ENCODE measurements around the gene LDLRAP1. TPM values are rescaled to one million over a fixed set of nuclear protein-coding genes. Genes with fewer than 3 reads are reported as not detected.
A peak's percentile ranks its signal among the peaks of the same experiment; 100 is the strongest.

LDLRAP1 gene
- total RNA-seq, 2 donors from 2014 or later, result 13.9 to 14.5 TPM

GRCh38 chr1:25568090-25568833, 24.9 kb downstream of the LDLRAP1 start:
- peak; percentile 55 for TF ChIP-seq CTCF (conservative IDR thresholded peaks at IDR 0.05)
- peaks cover 15% of the 10 kb centered on the region for H3K4me1 Mint-ChIP-seq

GRCh38 chr1:25568834-25569596, 25.6 kb downstream of the LDLRAP1 start:
- H3K4me1 ChIP-seq (ENCODE audit: control insufficient read depth, insufficient read depth, low read length), result no peaks in the 10 kb centered on the region
- Mint-ChIP-seq H3K27me3 (ENCODE audit: insufficient read depth) (peaks cover 3% of the 10 kb centered on the region), H3K27ac (peak overlapping the region; percentile 83), H3K9me3 (no peaks in the 10 kb centered on the region), H3K36me3 (ENCODE audit: low read depth) (no peaks in the 10 kb centered on the region), H3K4me3 (no peak overlapping the region), H3K4me1 (peaks cover 15% of the 10 kb centered on the region)
- no peak overlapping the region for H3K4me3 ChIP-seq (ENCODE audit: low read length)
- no peaks in the 10 kb centered on the region for H3K36me3 ChIP-seq (ENCODE audit: control insufficient read depth, insufficient read depth, low read length)
- WGBS, 2 experiments (ENCODE audit: insufficient coverage in 1 of 2, insufficient read length in 1 of 2), result 82 to 88% methylated on average over 17 to 21 of the region's 21 CpGs
- no peak overlapping the region for H3K9ac ChIP-seq (ENCODE audit: extremely low read depth, low read length, poor library complexity, severe bottlenecking)
- H3K27ac ChIP-seq (ENCODE audit: low read depth, low read length), result peak overlapping the region; percentile 83
- no peak for TF ChIP-seq CTCF (conservative IDR thresholded peaks at IDR 0.05)
- no peaks in the 10 kb centered on the region for H3K9me3 ChIP-seq (ENCODE audit: control insufficient read depth, low read length)
- no peaks in the 10 kb centered on the region for H3K27me3 ChIP-seq (ENCODE audit: control insufficient read depth, insufficient read depth, low read length, poor library complexity, severe bottlenecking)
- DNase-seq, result no peak

More at GRCh38 chr1:25568090-25568833, 24.9 kb downstream of the LDLRAP1 start:
- no peaks in the 10 kb centered on the region for H3K27me3 ChIP-seq (ENCODE audit: control insufficient read depth, insufficient read depth, low read length, poor library complexity, severe bottlenecking)
- no peak overlapping the region for H3K9ac ChIP-seq (ENCODE audit: extremely low read depth, low read length, poor library complexity, severe bottlenecking)
- H3K27ac ChIP-seq (ENCODE audit: low read depth, low read length), result peak overlapping the region; percentile 83
- H3K4me1 ChIP-seq (ENCODE audit: control insufficient read depth, insufficient read depth, low read length), result no peaks in the 10 kb centered on the region
- no peaks in the 10 kb centered on the region for H3K36me3 ChIP-seq (ENCODE audit: control insufficient read depth, insufficient read depth, low read length)
- no peaks in the 10 kb centered on the region for H3K9me3 ChIP-seq (ENCODE audit: control insufficient read depth, low read length)
- peak overlapping the region; percentile 83 for H3K27ac Mint-ChIP-seq
- 73 to 74% methylated on average over 18 to 21 of the region's 21 CpGs for WGBS, 2 experiments (ENCODE audit: insufficient coverage in 1 of 2, insufficient read length in 1 of 2)
- peaks cover 3% of the 10 kb centered on the region for H3K27me3 Mint-ChIP-seq (ENCODE audit: insufficient read depth)
- peak; percentile 88 for DNase-seq
- no peaks in the 10 kb centered on the region for H3K36me3 Mint-ChIP-seq (ENCODE audit: low read depth)
- no peak overlapping the region for H3K4me3 Mint-ChIP-seq
- no peaks in the 10 kb centered on the region for H3K9me3 Mint-ChIP-seq
- H3K4me3 ChIP-seq (ENCODE audit: low read length), result no peak overlapping the region

GRCh38 chr1:25569597-25570396, 26.4 kb downstream of the LDLRAP1 start:
- no peak overlapping the region for H3K4me3 Mint-ChIP-seq
- Histone ChIP-seq H3K4me1 (ENCODE audit: control insufficient read depth, insufficient read depth, low read length) (no peaks in the 10 kb centered on the region), H3K36me3 (ENCODE audit: control insufficient read depth, insufficient read depth, low read length) (no peaks in the 10 kb centered on the region), H3K9me3 (ENCODE audit: control insufficient read depth, low read length) (no peaks in the 10 kb centered on the region), H3K4me3 (ENCODE audit: low read length) (no peak overlapping the region), H3K27me3 (ENCODE audit: control insufficient read depth, insufficient read depth, low read length, poor library complexity, severe bottlenecking) (no peaks in the 10 kb centered on the region), H3K27ac (ENCODE audit: low read depth, low read length) (peak overlapping the region; percentile 52), H3K9ac (ENCODE audit: extremely low read depth, low read length, poor library complexity, severe bottlenecking) (no peak overlapping the region)
- H3K36me3 Mint-ChIP-seq (ENCODE audit: low read depth), result no peaks in the 10 kb centered on the region
- 88 to 93% methylated on average over 15 to 18 of the region's 18 CpGs for WGBS, 2 experiments (ENCODE audit: insufficient coverage in 1 of 2, insufficient read length in 1 of 2)
- H3K4me1 Mint-ChIP-seq, result peaks cover 15% of the 10 kb centered on the region
- DNase-seq, result peak; percentile 38
- H3K27me3 Mint-ChIP-seq (ENCODE audit: insufficient read depth), result peaks cover 3% of the 10 kb centered on the region
- H3K9me3 Mint-ChIP-seq, result no peaks in the 10 kb centered on the region
- H3K27ac Mint-ChIP-seq, result peak overlapping the region; percentile 21
- no peak for TF ChIP-seq CTCF (conservative IDR thresholded peaks at IDR 0.05)
